Measurements from ENCODE around the gene CFAP92. TPM values are rescaled to one million over a fixed set of nuclear protein-coding genes. Genes with fewer than 3 reads are reported as not detected.

Gene CFAP92
- total and polyA plus RNA-seq, 3 donors from 2014 or later: 16.0 to 62.0 (median 26.7) TPM

DNA sequence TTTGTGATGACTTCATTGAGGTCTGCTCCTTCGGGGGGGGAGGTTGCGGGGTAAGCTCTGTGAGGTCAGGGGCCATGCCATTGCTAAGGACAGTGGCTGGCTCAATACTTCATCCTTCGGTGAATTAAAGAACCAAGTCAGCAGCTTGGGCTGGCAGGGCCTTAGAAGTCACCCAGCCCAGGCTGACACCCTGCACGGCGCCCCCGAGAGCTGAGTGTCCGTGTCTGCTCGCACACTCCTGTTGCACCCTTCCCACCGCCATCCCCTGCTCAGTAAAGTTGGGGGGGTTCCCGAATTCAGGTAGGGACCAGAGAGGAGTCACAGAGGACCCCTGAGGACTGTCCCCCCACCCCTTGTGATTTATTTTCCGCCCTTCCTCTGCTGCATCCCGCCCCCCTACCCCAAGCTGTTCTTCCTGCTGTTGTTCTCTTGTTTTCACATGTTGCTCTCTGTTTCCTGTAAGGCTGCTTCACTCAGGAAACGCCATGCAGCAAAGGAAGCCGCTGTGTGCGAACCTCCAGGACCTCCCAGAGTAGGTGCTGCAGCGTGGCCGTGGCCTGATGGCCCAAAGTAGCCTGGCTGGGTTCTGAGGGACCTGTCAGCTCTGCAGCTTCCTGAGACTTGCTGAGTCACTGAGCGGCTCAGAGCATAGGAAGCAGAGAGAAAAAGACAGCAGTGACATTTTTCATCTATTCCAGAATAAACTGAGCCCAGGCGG is 21.7 kb upstream of the CFAP92 start:
- intact Hi-C loops (cut with DNase I; ENCODE audit: low total_unique reads): no loop called here
- WGBS, 2 donors: 72 to 80% methylated on average over 13 to 19 of the region's 19 CpGs
- TF ChIP-seq, protein P1, sequence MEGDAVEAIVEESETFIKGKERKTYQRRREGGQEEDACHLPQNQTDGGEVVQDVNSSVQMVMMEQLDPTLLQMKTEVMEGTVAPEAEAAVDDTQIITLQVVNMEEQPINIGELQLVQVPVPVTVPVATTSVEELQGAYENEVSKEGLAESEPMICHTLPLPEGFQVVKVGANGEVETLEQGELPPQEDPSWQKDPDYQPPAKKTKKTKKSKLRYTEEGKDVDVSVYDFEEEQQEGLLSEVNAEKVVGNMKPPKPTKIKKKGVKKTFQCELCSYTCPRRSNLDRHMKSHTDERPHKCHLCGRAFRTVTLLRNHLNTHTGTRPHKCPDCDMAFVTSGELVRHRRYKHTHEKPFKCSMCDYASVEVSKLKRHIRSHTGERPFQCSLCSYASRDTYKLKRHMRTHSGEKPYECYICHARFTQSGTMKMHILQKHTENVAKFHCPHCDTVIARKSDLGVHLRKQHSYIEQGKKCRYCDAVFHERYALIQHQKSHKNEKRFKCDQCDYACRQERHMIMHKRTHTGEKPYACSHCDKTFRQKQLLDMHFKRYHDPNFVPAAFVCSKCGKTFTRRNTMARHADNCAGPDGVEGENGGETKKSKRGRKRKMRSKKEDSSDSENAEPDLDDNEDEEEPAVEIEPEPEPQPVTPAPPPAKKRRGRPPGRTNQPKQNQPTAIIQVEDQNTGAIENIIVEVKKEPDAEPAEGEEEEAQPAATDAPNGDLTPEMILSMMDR (IDR thresholded peaks at IDR 0.05): no peak
- no peak for TF ChIP-seq POLR2A (IDR thresholded peaks at IDR 0.05)
- no peak for DNase-seq
- H3K9me3 ChIP-seq: no peaks in the 10 kb centered on the region
- H3K4me1 ChIP-seq: no peaks in the 10 kb centered on the region
- no peak overlapping the region for H3K27ac ChIP-seq
- no peaks in the 10 kb centered on the region for H3K36me3 ChIP-seq (ENCODE audit: low read depth, missing control alignments)
- no peak overlapping the region for H3K4me3 ChIP-seq
- H3K27me3 ChIP-seq: no peaks in the 10 kb centered on the region

DNA sequence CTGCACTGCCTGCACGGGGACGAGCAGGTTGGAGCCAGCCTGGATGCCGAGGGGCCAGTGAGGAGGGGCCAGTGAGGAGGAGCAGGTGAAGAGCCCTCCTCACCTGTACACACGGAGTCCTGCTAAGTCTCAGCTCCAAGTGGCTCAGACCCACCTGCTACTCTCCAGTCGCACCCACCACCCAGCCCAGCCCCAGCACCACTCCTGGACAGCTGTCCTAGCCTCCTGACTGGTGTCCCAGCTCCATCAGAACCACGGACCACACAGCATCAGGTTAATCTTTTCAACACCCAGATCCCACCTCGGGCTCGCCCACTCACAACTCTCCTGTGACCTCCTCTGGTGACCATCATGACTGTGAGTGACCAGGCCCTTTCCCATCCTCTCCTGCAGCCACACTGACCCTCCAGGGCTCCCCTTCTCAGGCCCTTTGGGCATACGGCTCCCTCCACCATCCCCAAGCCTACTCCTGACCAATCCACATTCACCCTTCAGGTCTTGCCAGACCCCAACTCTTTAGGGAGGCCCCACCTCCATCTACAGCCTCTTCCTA is 21.0 kb upstream of the CFAP92 start:
- Histone ChIP-seq H3K9me3 (no peaks in the 10 kb centered on the region), H3K27ac (no peak overlapping the region), H3K4me3 (no peak overlapping the region), H3K27me3 (no peaks in the 10 kb centered on the region), H3K4me1 (no peaks in the 10 kb centered on the region), H3K36me3 (ENCODE audit: low read depth, missing control alignments) (no peaks in the 10 kb centered on the region)
- intact Hi-C loops (cut with DNase I; ENCODE audit: low total_unique reads): no loop called here
- 91 to 98% methylated on average over 8 to 9 of the region's 9 CpGs for WGBS, 2 donors
- DNase-seq: no peak
- no peak for TF ChIP-seq POLR2A (IDR thresholded peaks at IDR 0.05)
- TF ChIP-seq, protein P1 (IDR thresholded peaks at IDR 0.05): no peak

DNA sequence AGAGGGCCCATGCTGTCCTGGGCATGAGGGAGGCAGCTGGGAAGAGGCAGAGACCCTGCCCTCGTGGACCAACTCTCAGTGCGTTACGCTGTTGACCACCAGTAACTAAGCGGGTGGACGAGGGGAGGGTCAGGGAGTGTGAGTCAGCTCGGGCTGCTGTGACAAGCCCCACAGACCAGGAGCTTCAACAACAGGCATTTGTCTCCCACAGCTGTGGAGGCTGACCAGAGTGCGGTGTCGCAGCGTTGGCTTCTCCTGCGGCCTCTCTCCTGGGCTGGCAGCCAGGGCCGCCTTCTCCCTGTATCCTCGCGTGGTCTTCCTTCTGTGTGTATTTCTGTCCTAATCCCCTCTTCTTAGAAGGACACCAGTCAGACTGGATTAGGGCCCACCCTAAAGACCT is 20.3 kb upstream of the CFAP92 start:
- Histone ChIP-seq H3K4me3 (no peak overlapping the region), H3K36me3 (ENCODE audit: low read depth, missing control alignments) (no peaks in the 10 kb centered on the region), H3K27ac (no peak overlapping the region), H3K4me1 (no peaks in the 10 kb centered on the region), H3K27me3 (no peaks in the 10 kb centered on the region), H3K9me3 (no peaks in the 10 kb centered on the region)
- 60 to 83% methylated on average over 1 to 13 of the region's 13 CpGs for WGBS, 2 donors
- no peak for TF ChIP-seq POLR2A (IDR thresholded peaks at IDR 0.05)
- TF ChIP-seq, protein P1 (IDR thresholded peaks at IDR 0.05): no peak
- intact Hi-C loops (cut with DNase I; ENCODE audit: low total_unique reads): no loop called here
- DNase-seq: no peak

DNA sequence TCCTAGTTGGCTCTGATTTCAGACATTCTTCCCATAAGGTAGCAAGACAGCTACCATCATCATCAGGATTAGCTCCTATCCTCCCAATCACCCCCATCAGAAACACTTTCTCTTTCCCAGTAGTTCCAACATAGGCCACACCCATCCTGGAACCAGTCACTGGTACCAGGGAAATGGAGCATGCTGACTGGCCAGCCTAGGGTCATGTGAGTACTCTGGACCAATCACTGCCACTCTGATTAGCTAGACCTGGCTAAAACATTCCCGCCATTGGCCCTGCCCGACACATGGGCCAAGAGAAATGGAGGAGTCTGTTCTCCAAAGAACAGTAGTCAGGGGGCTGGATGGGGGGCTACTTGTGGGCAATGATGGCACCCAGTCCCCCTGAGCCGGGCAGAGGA is 19.6 kb upstream of the CFAP92 start:
- H3K27me3 ChIP-seq: no peaks in the 10 kb centered on the region
- H3K4me3 ChIP-seq: no peak overlapping the region
- peak; percentile 59 for DNase-seq
- TF ChIP-seq, protein P1 (IDR thresholded peaks at IDR 0.05): no peak
- H3K36me3 ChIP-seq (ENCODE audit: low read depth, missing control alignments): no peaks in the 10 kb centered on the region
- H3K27ac ChIP-seq: no peak overlapping the region
- intact Hi-C loops (cut with DNase I; ENCODE audit: low total_unique reads): no loop called here
- H3K4me1 ChIP-seq: no peaks in the 10 kb centered on the region
- no peaks in the 10 kb centered on the region for H3K9me3 ChIP-seq
- 77 to 100% methylated on average over 3 of the region's 3 CpGs for WGBS, 2 donors

Measured in testis (tissue), 3 donors.